Stimulated activated CD4-positive, alpha-beta T cell treated with anti-CD3 and anti-CD28 coated beads, Interleukin-12 subunit alpha, Interleukin-12 subunit beta, amount 100 ng/mL, for 24 hours (primary cell): ENCODE measurements around the gene ADCY4.
"Not testable (repeated sequence)": the region's sequence is repeated elsewhere in the genome, so short reads cannot be mapped to it uniquely, and the experiment has no call there.

Experiments
- DNase-seq, 2 experiments: peaks; one replicate each; pipeline ENCODE4 v3.0.0-alpha.2; 2020; ENCODE audit warnings: low read depth in 2 of 2

ADCY4 gene

GRCh38 chr14:24366721-24367513 is 32.0 kb upstream of the ADCY4 start:
- DNase-seq = no peak

DNA sequence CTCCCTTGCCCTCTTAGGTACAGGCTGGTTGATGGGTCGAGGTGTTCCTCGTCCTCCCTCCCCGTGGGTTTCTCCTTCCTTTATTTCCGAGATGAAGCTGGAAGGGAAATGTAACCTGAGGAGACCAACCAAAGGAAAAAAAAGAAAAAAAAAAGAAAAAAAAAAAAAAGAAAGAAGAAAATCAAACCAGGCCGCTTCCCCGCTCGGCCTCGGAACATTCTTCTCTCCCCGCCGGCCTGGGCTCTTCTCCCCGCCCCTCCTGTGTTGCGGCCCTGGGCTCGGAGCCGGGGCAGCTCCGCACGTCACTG is 31.5 kb upstream of the ADCY4 start:
- no peak for DNase-seq

DNA sequence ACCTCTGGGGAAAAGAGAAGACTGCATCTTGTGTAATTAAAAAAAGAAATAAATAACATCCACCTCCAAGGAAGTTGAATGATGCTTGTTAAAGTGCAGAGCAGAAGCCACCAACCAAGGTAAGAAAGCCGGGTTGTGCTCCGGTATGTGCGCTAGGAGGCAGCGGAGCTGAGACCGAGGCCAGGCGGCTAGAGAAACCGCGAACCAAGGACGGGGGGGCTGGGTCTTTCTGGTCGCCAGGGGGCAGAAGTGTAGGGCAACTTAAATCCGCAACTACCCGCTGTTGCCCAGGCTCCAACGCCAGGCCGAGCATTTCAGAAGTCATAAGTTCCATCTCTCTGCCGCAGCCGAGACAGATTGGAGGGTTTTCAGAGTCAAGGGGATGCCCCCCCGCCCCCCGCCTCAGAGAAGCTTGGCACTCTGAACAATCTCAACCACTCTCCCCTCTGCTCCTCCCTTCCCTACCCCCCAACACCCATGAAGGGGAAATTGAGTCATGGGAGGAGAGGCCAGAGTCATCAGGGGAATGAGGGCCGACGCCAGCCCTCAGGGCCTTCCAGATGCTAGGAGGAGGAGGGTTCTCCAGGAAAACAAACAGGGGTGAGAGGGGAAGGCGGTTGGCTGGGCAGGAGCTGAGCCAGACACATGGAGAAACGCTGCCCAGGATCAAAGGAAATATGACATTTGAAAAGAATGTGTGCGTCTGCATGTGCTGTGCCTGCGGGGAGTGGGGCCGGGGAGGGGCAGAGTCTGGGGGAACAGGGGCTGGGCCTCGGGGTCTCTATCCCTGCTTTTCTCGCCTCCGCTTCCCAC is 30.9 kb upstream of the ADCY4 start:
- DNase-seq = peak; percentile 47 to 61

GRCh38 chr14:24364841-24365240 is 30.0 kb upstream of the ADCY4 start:
- no peak for DNase-seq

DNA sequence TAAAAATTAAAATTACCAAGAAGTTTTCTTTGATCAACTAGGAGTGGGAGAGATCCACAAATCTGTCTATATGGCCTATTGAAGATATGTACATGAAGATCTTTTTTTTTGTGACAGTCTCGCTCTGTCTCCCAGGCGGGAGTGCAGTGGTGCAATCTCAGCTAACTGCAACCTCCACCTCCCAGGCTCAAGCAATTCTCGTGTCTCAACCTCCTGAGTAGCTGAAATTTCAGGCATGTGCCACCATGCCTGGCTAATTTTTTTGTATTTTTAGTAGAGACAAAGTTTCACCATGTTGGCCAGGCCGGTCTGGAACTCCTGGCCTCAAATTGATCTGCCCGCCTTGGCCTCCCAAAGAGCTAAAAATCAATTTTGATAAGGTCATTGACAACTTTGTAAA is 28.5 kb upstream of the ADCY4 start:
- DNase-seq = no peak

GRCh38 chr14:24362241-24362960 is 27.5 kb upstream of the ADCY4 start:
- DNase-seq = no peak

GRCh38 chr14:24361326-24361725 is 26.5 kb upstream of the ADCY4 start:
- no peak for DNase-seq

GRCh38 chr14:24360281-24360680 is 25.4 kb upstream of the ADCY4 start:
- no peak for DNase-seq

DNA sequence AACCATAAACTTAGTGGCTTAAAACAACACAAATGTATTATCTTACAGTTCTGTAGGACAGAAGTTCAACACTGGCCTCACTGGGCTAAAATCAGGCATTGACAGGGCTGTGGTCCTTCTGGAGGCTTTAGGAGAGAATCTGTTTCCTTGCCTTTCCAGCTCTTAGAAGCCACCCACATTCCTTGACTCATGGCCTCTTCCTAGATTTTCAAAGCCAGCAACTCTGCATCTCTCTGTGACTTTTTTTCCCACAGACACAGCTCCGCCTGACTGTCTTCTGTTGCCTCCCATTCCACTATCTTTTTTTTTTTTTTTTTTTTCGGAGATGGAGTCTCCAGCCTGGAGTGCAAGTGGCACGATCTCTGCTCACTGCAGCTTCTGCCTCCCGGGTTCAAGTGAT is 21.3 kb upstream of the ADCY4 start:
- DNase-seq = no peak

GRCh38 chr14:24355009-24355408 is 20.1 kb upstream of the ADCY4 start:
- no peak for DNase-seq

GRCh38 chr14:24354482-24354825 is 19.6 kb upstream of the ADCY4 start:
- DNase-seq = not testable (repeated sequence)

GRCh38 chr14:24353559-24354481 is 18.9 kb upstream of the ADCY4 start:
- DNase-seq = no peak

DNA sequence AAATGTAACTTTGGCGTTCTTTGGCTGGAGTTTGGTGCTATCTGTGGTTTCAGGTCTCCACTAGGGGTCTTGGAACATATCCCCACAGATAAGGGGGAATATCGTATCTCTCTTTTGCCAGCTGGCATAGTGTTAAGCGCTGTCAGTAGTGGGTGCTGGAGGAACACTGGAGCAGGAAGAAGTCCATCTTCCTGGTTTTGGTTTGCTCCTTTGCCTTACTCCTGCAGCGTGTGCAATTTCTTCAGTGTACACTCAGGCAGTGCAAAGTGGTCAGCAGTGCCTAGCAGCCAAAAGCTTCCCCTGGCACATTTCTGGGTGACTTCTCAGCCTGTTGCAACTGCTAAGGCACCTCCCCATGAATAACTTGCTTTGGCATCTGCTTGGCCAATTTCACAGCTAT is 16.6 kb upstream of the ADCY4 start:
- DNase-seq = no peak

GRCh38 chr14:24349742-24350141 is 14.9 kb upstream of the ADCY4 start:
- no peak for DNase-seq

DNA sequence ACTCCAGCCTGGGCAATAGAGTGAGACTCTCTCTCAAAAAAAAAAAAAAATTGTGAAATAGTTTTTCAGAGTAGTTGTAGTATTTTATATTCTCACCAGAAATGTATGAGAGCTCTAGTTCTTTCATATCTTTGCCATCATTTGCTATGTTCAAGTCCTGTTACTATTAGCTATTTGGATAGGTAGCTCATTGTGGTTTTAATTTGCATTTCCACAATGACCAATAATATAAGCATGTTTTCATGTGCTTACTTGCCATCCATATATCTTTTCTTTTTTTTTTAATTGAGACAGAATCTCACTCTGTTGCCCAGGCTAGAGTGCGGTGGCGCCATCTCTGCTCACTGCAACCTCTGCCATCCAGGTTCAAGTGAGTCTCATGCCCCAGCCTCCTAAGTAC is 13.3 kb upstream of the ADCY4 start:
- DNase-seq = no peak

DNA sequence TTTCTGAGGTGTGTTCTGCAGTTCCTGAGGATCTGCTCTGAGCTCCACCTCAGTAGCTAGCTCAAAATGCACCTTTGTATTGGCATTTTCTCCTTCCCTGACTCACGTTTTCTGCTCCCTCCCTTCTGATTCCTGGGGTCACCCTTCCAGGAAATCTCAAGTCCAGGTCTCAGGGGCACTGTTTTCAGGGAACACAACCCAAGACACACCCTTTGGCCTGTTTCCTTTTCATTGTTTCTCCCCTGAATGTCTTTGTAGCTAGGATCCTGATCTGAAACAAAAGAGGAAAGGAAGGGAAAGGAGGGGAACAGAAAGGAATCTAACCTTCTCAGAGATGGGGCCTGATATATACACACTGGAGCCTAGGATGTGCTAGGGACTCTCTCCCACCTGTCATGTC is 12.3 kb upstream of the ADCY4 start:
- DNase-seq = no peak

DNA sequence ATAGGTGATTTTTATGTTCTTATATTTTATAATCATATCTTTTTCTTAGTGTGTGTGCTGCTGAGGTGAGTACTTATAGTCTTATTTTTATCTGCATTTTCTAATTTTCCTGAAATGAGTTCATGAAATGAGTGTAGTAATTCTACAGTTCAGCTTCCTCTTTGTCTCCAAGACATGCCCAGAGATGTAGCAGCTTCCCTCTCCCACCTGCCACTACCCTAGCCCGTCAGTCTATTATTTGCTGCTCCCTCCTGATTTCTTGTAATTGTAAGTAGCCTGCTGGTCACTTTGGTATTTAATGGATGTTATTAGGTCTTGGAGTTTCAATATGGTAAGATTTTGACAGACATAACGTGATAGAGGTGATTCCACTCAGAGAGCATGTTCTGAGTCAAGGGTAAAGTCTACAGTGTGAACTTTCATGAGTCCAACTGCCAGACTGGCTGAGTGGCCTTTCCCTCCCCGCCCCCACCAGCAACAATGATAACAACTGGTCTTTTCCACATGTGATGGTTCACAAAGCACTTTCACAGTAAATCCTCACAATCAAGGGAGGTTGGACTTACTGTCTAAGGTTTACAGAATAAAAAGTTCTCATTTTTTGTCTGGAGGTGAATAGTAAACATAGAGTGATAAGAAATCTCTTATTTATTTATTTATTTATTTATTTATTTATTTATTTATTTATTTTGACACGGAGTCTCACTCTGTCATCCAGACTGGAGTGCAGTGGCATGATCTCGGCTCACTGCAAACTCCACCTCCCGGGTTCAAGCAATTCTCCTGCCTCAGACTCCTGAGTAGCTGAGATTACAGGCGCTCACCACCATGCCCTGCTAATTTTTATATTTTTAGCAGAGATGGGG is 9.2 kb upstream of the ADCY4 start:
- DNase-seq = no peak

DNA sequence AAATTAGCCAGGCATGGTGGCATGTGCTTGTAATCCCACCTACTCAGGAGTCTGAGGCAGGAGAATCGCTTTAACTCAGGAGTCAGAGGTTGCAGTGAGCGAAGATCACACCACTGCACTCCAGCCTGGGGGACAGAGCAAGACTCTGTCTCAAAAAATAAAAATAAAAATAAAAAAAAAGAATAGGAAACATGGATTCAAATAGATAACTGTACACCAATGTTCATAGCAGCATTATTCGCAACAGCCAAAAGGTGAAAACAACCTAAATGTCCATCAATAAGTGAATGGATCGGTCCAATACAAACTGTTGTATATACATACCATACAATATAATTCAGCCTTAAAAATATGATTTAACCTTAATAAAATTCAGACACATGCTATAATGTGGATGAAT is 8.0 kb upstream of the ADCY4 start:
- DNase-seq = no peak

DNA sequence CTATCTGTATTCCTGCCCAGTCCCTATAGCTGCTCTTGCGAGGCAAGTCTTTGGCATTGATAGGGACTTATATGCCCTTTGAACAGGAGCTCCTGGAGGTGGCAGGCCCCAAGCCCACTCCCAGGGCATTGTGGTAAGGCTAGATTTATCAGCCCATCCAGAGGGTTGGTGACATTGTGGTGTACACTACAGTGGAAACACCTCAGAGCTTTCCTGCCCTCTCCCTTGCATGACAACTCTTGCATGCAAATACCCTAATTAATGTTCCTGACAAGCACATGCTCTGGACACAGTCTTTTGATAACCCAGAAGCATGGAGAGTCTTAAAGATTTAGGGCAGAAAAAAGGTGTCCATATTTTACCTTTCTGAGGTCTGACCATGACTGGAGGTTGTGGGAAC is 5.7 kb upstream of the ADCY4 start:
- DNase-seq = no peak

DNA sequence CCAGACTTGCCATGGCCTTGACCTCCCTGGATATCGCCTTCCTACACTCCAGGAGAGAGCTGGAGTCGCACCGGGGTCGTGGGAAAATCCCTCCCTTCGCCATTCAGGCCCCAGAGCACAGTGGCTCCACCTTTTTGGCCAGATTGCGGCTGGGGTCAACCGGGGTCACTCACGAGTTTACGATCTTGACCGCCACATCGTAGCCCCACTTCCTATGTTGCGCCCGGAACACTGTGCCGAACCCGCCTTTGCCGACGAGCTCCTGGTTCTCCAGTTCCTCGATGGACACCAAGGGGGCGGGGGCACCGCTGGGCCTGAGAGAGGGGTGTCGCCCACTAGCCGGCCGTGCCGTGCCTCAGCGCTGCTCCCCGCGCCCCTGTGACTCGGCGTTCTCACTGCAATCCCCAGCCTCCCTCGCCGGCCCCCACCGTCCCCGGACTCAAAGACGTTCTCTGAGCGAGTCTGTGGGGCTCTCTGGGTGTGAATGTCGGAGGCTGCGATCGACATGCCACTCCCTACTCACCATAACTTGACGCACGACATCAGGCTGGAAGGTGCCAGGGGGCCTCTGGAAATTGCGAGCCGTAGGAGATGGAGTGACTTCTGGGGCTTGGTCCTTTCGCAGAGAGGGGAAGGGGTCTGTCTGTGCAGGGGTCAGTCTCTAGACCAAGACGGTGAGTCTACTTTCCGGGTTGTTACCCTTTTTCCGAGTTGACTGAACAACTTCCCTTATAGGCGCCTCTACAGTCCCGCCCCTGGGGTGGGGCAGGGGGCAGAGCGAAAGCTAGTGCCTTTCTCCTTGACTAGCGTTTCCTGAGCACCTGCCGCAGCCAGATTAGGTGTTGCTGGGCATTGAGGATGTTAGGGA is 4.6 kb upstream of the ADCY4 start, which contains the start of gene RIPK3:
Gene RIPK3 (minus strand): TSS at position 708 of the 868 bp plus-strand sequence. CDS start 165 bp downstream, at position 543.
- DNase-seq = peak in 1 of 2 experiments; percentile 60
